GM21529 (cell line): ENCODE results near the gene DGAT2.
"Not testable (repeated sequence)": the region's sequence is repeated elsewhere in the genome, so short reads cannot be mapped to it uniquely, and the experiment has no call there.

ENCODE experiments used
- ATAC-seq: cut with Tn5 transposase; IDR thresholded peaks from one replicate; pipeline ENCODE4 v1.9.1; 2021; ENCODE audit not compliant: unreplicated experiment

DGAT2 gene

GRCh38 chr11:75768112-75768908 is at the start of gene DGAT2:
DGAT2 (plus strand) TSS chr11:75768778; CDS start chr11:75768992, 214 bp downstream.
- peak; percentile 73 for ATAC-seq

DNA sequence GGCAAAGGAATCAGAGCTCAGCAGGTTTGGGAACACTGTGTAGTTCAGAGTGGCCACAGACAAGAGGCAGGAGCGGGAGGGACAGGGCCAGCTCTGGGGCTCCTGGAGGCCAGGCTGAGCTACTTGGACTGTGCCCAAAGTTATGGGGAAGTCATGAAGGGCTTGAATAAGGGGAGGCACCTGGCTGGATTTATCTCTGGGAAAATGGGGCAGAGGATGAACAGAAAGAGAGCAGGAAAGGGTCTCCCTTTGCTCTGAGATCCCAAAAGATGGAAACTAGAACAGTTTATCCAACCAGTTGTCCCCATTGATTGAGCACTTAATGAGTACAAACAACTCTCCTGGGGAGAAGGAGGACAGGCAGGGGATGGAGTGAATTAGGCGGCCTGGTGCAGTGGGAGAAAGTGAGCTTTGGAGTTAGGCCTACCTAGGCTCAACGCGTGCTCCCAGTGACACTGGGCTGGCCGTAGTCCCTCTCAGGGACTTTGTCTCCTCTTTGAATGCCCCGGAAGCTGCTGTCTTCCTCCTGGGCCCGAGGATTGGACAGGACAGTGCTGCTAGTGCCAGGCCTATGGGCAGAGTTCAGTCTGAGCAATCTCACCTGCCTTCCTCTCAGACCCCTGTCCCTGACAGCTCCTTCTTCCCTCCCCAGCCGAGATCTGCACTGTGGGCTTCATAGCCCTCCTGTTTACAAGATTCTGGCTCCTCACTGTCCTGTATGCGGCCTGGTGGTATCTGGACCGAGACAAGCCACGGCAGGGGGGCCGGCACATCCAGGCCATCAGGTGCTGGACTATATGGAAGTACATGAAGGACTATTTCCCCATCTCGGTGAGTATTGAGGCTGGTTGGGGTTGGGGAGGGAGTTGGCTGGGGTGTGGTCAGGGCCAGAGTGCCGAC is 49.0 kb upstream of the DGAT2 start:
- no peak for ATAC-seq

DNA sequence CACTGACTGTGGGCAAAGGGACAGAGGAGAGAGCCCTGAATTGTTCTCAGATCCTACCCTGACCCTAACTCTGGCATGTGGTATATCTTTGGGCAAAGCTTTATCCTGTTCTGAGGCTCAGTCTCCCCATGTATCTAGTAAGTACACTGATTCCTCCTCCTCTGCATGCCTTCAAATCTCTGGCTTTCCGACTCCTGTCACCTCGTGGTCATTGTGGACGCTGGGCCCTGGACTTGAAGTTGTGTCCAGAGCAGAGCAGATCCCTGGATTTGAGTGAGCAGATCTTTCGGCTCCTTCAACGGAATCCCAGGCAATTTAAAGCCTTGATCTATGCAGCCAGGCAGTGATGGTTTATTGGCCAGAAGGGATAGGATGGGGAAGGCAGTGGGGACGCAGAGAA is 47.9 kb upstream of the DGAT2 start:
- no peak for ATAC-seq

DNA sequence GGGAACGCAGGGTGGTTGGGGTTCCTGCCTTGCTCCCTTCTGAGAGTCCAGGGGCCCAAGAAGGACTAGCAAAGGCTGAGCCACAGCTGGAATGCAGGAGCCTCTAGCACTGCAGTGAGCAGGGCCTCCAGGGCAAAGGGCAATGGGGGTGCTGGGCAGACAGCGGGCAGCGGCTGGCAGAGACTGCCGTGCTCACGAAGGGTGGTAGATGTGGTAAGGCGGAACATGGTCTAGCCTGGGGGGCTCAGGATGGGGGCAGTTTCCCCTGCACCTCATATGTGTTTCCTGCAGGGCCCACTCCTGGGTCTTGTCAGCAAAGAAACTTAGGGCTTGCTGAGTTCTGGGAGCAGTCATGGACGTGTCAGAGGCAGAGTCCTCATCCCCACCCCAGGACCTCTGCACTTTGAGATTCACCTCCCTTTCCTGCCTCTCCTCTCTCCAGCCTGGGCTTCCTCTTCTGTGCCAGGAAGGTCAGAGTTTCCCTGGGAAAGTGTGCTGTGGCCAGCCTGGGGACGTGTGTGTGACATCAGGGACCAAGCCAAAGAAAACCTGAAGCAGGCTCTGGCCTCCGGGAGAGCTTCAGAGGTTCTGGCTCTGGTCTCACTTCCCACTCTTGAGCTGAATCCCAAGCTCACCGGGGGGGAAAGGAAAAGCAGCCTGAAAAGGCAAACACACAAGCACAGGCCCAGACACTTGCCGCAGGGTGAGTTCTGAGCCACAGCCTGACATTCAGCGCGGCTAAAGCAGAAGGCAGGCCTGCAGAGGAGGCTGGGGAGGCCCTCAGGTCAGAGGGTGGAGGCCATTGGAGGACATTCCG is 46.5 kb upstream of the DGAT2 start:
- ATAC-seq: no peak

DNA sequence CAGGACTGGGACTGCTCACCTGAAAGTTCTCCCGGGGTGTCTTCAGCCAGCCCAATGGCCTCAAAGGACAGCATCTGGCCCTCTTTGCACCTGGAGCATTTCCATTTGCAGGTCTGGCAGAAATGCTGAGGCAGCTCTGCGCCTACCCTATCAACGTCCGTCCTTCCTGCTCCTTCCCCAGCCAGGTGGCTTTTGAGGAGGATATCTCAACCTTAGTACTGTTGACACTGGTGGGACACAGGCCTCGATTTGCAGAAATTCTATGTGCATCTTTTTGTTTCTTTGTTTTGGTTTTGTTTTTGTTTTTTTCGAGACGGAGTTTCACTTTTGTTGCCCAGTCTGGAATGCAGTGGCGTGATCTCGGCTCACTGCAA is 45.9 kb upstream of the DGAT2 start:
- ATAC-seq: no peak

GRCh38 chr11:75725547-75726320 is 42.8 kb upstream of the DGAT2 start:
- no peak for ATAC-seq

DNA sequence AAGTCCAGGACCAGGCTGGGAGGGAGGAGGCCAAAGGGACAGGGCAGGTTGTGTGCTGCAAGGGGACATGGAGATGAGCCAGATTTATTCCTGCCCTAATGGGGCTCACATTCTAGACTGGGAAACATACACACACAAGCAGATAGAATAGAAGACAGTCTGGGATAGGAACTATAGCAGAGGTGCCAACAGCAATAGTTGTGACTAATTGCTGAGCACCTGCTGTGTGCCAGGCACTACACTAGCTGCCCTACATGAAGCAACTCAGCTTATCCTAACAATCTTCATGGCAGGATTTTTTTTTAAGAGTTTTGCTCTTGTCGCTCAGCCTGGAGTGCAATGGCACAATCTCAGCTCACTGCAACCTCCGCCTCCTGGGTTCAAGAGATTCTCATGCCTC is 39.6 kb upstream of the DGAT2 start:
- no peak for ATAC-seq

DNA sequence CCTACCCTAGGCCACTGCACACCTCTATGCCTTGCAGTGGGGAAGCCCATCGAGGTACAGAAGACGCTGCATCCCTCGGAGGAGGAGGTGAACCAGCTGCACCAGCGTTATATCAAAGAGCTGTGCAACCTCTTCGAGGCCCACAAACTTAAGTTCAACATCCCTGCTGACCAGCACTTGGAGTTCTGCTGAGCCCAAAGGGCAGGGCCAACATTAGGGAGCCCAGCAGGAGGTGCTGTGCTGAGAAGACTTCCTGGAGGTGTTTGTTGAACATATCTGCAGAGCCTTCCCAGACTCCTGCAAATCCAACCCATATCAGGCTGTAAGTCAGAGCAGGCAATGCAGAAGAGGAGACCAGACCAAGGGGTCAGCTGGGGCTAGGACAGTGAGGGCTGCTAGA is 37.5 kb upstream of the DGAT2 start:
- no peak for ATAC-seq

DNA sequence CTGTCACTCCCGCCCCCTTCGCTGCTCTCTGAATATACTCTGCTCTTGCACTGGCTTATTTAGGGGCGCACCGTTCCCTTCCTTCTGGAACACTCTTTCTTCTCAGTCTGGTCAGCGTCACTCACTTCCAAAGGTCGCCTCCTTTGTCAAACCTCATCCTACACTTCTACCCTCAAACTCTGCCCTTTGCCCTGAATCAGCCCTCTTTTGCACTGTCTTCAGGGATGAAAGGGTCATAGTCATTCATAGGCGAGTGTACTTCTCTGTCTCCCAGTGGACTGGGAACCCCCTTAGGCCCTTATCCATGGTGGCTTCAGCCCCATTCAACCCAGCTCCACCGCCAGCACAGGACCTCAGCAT is 35.5 kb upstream of the DGAT2 start:
- ATAC-seq: no peak

GRCh38 chr11:75733431-75734107 is 35.0 kb upstream of the DGAT2 start:
- no peak for ATAC-seq

DNA sequence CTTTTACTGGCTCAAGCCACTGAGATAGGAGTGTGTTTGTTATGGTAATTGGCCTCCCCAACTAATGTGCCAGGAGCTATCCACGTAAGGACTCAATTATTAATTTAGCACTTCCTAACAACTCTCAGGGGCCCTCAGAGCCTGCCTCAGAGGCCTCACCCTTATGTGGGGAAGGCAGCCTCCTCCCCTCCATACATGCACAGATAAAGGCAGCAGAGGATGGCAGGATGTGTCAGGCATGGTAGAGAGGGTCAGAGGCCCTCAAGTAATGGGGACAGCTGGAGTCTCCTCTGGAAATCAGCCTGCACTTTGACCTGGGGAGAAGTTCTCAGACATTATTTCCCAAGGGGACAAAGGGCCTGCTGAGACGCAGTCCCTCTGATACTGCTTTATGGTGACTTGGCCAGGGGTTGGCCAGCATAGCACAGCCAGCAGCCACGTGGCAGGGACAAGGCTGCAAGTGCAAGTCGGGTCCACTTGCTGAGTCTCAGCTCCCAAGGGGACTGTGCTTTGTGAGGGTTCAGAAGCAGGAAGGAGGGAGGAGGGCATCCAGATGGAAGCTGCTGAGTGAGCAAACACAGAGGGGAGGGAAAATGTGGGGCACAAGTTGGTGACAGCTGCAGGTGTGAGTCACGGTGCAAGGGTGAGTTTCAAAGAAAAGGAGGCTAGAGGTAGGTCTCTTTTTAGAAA is 33.9 kb upstream of the DGAT2 start:
- no peak for ATAC-seq

DNA sequence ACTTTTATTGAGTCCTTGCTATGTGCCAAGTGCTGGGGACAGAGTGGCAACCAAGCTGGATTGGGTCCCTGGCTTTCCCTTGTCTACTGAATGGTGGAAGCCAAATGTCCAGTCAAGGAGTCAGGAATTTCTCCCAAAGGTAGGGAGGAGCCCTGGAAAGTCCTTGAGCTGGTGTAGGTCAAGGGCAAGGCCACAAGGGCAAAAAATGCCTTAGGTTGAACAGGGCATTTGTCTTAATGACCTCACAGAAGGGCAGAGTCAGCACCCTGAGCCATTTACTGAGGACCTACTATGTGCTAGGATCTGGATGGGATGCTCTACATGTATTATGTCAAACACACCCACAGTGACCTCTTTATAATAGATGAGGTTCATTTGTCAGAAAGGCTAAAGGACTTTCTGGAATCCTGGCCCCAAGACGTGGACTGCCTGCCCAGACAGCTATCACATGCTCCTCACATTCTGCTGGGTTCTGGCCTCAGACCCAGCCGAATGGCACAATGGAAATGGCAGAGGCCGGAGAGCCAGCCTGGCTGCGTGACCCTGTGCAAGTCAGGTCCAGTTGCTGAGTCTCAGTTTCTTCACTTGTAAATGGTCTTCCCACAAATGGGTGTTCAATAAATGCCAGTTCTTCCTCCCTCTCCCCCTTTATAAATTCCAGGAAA is 33.3 kb upstream of the DGAT2 start:
- no peak for ATAC-seq

DNA sequence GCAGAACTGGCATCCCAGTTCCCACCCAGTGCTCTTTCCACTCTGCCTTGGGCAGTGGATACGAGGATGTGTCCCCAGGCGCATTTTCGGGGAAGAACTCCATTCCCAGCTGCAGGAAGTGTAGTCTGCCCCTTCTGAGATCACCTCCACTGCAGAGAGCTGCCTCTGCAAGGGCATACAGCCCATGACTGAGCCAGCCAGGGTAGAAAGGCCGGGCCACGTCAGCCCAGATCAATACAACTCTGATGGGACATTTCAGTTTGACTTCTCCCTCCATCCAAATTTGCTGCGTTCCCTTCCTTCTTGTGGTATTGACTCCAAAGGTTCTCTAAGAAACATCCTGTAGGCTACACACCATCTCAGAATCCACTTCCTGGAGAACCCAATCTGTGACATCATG is 31.3 kb upstream of the DGAT2 start:
- ATAC-seq: no peak

DNA sequence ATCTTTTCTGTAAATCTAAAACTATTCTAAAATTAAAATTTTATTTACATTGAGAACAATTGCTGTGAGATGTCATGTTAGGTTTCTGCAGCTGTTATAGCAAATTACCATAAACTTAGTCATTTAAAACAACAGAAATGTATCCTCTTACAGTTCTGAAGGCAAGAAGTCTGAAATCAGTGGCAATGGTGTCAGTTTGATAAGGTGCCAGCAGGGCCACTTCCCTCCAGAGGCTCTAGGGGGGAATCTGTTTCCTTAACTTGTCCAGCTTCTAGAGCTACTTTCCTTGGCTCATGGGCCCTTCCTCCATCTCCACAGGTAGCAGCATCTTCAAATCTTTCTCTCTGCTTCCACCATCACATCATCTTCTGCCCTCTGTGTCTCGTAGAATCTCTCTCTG is 27.9 kb upstream of the DGAT2 start:
- no peak for ATAC-seq

DNA sequence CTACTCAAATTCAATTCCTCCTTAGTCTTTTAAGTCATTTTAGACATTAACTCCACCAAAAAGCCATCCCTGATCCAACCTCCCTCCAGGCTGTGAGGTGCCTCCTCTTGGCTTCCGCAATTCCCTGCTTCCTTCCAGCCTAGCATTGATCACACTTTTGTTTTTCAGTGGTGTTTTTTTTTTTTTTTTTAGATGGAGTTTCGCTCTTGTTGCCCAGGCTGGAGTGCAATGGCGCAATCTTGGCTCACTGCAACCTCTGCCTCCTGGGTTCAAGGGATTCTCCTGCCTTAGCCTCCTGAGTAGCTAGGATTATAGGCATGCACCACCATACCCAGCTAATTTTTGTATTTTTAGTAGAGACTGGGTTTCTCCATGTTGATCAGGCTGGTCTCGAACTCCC is 25.4 kb upstream of the DGAT2 start:
- ATAC-seq: not testable (repeated sequence)

- no peak for ATAC-seq
Measured at GRCh38 chr11:75743711-75744563, 24.6 kb upstream of the DGAT2 start.

DNA sequence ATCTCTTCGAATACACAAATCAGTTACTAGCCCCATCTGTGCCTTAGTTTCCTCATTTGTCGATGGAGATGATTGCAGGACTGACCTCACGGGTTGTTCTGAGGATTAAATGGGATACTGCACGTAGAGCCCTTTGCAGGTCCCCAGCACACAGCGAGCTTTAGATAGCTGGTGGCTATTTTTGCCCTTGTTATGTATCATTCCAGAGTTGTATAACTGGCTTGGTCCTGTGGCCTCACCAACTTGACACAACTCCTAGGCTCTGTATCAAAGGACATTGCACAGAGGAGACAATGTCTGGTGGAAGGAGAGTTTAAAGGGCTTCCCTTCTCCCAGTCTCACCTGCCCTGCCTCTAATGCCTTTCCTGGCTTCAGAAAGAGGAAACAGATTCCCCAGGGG is 22.8 kb upstream of the DGAT2 start:
- no peak for ATAC-seq

- not testable (repeated sequence) for ATAC-seq
Measured at GRCh38 chr11:75748729-75749273, 19.8 kb upstream of the DGAT2 start.
